DLD1 (cell line): ENCODE results near the gene LRIG1.

Source experiments
- in situ Hi-C: cut with HindIII; loops from 2 replicates; pipeline ENCODE4 v1.10.0; 2017; ENCODE audit warnings: low sequenced_read_pairs

Gene LRIG1

GRCh38 chr3:66500576-66501482, at the start of gene LRIG1:
Gene LRIG1, minus strand, starts transcription at chr3:66501022. Its CDS starts 615 bp downstream, at chr3:66500407.
- in situ Hi-C loops: no loop called here

DNA sequence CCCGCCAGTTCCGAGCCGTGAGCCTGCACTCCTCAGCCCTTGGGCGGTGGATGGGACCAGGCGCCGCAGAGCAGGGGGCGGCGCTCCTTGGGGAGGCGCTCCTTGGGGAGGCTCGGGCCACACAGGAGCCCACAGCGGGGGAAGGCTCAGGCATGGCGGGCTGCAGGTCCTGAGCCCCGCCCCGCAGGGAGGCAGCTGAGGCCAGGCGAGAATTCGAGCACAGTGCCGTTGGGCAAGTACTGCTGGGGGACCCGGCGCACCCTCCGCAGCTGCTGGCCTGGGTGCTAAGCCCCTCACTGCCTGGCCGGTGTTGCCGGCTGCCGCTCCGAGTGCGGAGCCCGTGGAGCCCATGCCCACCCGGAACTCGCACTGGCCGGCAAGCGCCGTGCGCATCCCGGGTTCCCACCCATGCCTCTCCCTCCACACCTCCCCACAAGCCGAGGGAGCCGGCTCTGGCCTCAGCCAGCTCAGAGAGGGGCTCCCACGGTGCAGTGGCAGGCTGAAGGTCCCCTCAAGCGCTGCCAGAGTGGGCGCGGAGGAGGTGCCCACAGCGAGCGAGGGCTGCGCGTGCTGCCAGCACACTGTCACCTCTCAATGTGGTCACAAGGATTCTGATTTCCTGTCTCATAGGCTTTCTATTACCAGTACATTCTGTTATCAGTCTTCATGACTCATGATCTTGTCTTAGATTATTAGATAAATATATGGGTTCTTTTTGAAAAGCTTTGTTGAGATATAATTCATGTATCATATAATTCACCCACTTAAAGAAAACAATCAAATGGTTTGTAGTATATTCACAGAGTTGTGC, 44.0 kb upstream of the LRIG1 start:
- in situ Hi-C loops: no loop called here

GRCh38 chr3:66542153-66542552, 41.3 kb upstream of the LRIG1 start:
- in situ Hi-C loops: no loop called here

- in situ Hi-C loops: no loop called here
Measured at GRCh38 chr3:66539466-66539989, 38.7 kb upstream of the LRIG1 start.

- in situ Hi-C loops: no loop called here
Measured at GRCh38 chr3:66538390-66538789, 37.6 kb upstream of the LRIG1 start.

DNA sequence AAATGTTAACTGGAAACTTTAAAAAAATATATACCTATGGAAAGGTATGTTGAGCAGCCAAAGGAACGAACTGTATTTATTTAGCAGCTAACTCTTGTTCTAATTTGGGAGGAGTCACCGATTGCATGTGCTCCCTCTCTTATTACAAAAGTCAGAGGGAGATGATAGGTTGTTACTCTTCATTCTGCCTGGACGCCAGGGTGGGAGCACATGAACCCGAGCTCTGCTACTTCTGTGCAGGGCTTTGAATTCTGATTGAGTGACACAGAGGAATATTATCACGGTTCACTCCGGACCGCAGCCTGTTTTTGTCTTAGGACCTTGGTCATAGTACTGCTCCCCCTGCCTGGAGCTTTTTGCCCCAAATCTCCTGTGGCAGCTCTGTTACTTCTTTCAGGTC, 36.9 kb upstream of the LRIG1 start:
- in situ Hi-C loops: no loop called here

DNA sequence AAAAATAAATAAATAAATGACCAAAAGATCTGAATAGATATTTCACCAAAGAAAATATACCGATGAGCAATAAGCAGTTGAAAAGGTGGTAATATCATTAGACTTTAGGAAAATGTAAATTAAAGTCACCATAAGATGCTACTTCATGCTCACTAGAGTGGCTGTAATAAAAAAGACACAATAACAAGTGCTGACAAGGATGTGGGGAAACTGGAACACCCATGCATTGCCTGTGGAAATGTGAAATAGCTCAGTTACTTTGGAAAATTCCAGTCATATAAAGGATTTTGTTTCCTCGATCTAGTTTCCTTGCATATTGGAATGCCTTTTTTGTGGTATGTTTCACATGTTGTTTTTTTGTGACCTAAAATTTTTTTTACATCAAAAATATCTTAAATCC, 36.0 kb upstream of the LRIG1 start:
- in situ Hi-C loops: no loop called here

- in situ Hi-C loops: no loop called here
Measured at GRCh38 chr3:66534304-66534845, 33.6 kb upstream of the LRIG1 start.

DNA sequence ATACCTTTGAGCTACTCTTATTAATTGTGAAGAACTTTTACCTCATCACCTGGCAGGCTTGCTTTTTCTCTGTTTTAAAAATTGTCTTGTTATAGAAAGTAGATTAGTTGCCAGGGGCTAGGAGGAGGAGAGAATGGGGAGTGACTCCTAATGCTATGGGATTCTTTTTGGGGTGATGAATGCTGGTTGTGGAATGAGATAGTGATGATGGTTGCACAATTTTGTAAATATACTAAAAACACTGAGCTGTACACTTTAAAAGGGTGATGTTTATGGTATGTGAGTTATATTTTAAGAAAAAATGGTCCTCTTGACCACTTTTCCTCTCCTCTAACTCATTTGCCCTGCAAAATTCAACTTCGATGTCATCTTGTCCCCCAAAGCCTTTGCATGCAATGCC, 31.8 kb upstream of the LRIG1 start:
- in situ Hi-C loops: no loop called here

DNA sequence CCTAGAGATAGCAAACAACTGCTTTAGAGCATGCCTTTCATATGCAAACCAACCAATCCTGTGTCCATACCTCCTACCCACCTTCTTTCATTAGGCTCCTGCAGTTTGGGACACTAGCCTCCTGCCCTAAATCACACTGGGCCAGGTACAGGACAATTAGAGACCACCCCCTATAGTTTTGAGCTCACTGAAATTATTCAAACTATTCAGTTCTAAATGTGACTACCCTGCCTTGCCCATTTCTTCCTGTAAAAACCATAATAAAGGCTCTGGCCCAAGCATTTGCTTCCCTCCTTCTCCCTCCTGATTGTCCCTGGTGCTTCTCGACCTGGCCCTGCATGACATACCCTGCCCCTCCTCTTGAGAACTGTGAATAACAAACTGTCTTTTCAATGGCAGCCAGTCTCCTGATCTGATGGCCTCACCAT, 31.4 kb upstream of the LRIG1 start:
- in situ Hi-C loops: no loop called here

GRCh38 chr3:66531256-66531655, 30.4 kb upstream of the LRIG1 start:
- in situ Hi-C loops: no loop called here

GRCh38 chr3:66527246-66527645, 26.4 kb upstream of the LRIG1 start:
- in situ Hi-C loops: no loop called here

DNA sequence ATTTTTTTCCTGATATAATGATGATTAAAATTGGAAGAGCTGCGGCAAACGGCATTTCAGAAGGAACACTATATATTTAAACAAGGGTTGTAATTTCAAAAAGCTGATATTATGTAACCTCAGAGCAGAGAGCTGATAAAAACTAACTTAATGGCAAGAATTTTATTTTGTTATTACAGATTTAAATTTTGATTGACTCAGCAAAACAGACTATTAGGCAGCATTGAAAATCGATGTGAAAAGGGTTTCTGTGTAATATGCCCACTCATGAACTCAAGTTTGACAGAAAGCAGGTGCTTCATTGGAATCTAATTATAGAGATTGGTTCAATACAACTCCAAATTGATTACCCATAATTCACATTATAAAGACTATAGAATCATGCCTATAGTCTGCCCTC, 24.9 kb upstream of the LRIG1 start:
- in situ Hi-C loops: no loop called here

DNA sequence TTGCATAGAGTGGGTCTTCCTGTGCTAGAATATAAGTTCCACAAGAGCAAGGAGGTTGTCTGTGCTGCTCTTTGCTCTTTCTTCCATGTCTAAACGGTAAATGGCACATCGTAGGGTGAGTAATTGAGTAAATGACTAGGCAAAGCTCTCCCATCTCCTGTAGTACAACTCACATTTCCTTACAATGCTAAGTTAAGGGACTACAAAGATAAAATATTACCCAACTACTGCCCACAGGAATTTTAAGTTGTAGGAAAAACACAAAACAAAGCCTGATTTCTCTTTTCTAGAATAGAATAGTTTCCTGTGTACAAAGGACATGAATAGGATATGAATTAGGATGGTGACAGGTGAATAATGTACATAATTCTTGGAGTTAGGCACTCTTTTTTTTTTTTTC, 19.9 kb upstream of the LRIG1 start:
- in situ Hi-C loops: no loop called here

DNA sequence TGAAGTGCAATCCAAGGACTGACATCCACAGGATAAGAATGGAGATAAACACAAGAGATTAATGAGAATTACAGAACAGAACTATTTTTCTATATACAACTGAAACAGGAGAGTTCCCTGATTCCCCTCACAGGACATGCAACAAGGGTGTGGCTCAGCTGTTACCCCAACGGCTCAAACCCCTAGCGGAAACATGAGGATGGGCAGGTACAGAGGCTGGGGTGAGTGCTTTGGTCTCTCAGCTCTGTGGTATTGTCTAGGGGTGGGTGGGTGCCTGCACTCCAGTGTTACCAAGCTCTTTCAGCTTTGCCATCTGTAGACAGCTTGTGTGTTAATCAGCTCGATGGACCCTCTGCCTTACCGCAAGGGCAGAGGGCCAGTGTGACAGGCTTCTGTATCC, 17.8 kb upstream of the LRIG1 start:
- in situ Hi-C loops: no loop called here

DNA sequence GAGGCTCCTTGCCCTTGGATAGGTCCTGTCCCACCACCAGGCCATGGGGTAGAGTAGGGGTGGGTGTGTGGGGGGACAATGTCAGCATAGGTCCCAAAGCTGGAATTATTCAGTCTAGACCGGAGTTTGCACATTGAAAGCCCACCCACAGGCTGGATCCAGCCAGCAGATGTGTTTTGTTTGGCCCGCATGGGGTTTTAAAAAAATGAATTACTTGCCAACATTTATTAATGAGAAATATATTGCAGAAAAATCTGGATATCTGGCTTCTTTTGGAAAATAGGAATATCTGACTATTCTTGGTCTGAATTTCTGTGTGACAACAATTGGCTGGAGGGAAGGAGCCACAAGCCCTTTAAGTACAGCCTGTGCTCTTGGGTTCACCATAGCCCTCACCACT, 17.3 kb upstream of the LRIG1 start:
- in situ Hi-C loops: no loop called here

GRCh38 chr3:66517241-66517640, 16.4 kb upstream of the LRIG1 start:
- in situ Hi-C loops: no loop called here

DNA sequence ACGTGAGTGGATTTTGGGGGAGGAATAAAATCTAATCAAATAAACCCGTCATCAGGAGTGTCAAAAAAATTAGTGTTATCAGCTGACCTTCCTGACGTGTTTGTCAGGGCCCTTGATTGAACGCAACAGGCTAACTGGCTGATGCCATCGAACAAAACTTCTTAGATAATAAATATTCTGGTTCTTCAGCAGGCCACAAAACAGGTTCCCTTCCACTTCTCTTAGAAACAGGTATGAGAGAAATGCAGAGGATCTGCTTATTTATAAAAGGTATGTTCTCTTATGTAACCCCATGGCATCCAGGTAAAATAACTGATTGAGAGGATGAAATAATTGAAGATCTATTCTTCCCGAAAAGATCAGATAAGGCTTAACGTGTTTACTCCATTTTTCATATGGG, 7.6 kb upstream of the LRIG1 start:
- in situ Hi-C loops: no loop called here

DNA sequence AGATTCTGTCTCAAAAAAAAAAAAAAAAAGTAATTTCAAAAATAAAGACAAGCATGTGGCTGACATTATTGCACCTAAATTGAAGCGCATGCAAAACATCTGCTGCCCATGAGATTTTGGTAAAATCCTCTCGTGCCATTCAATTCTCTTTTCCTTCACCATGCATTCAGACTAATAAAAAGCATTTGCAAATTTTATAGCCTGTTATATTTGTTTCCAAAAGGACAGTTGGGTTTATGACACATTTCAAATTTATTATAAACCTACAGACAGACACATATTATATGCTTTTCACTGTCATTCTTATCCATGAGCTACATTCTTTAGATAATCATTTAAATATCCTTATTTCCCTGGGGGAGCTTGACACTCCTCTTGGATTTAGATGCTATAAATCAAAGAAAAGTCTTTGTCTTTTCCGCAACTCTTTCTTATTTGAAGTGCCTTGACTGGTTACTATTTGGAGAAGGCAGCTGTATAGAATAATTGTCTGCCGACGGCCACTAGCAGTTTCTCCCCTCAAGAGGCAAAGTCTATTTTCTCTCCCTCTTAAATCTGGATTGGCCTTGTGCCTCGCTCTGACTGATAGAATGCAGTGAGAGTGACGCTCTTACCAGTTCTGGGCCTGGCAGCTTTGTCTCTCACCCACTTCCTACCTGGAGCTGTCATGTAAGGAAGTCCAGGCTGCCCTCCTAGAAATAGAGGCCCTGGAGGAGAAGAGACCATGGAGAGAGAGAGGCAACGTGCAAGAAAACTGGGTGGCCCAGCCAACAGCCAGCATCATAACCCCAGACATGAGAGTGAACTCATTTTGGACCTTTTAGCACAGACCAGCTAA, 6.8 kb upstream of the LRIG1 start:
- in situ Hi-C loops: no loop called here

DNA sequence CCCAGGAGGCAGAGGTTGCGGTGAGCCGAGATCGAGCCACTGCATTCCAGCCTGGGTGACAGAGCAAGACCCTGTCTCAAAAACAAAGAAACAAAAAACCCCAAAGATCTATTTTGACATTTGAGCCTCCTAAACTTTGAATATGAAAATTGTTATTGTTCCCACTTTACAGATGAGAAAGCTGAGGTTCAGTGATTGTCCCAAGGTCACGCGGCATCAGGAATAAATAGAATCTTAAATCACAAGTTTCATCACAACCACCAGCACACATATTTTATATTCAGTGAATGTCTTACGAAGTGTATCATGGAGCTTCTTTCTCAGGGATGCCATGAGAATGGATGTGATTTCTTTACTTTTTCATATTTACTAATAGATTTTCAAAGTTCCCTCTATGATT, 5.3 kb upstream of the LRIG1 start:
- in situ Hi-C loops: no loop called here
